GM21528 (cell line): Measurements from ENCODE around the gene MRPS10.
"Not testable (repeated sequence)": the region's sequence is repeated elsewhere in the genome, so short reads cannot be mapped to it uniquely, and the experiment has no call there.

Experiments
- ATAC-seq: cut with Tn5 transposase; IDR thresholded peaks from one replicate; pipeline ENCODE4 v1.9.1; 2021; ENCODE audit warnings: mild to moderate bottlenecking, moderate library complexity; ENCODE audit not compliant: unreplicated experiment, low FRiP score

The MRPS10 gene

DNA sequence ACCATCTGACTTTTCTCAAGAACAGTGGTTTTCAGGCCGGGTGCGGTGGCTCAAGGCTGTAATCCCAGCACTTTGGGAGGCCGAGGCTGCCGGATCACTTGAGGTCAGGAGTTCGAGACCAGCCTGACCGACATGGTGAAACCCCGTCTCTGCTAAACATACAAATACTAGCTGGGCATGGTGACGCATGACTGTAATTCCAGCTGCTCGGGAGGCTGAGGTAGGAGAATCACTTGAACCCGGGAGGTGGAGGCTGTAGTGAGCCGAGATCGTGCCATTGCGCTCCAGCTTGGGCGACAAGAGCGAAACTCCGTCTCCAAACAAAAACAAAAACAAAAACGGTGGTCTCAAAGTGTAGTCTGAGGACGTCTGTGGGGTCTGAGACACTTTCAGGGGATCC is 1.2 kb downstream of the MRPS10 start:
- ATAC-seq = not testable (repeated sequence)

DNA sequence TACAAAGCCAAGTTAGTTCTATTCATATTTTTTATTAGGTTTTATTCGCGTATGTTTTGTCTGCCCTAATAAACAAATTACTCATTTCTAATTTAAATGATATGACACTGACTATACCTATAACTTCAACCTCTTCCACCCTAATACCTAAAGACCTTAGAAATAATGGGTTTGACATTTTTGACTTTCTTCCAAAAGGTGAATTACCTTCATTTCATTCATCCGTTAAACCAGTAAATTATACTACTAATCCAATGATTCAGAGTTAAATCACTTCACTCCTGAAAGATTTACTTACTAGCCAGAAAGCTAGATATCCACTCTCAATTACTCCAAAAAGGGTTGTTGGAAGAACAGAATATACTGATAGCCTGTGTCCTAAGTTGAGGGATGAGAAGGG is 5.2 kb downstream of the MRPS10 start:
- ATAC-seq = no peak

DNA sequence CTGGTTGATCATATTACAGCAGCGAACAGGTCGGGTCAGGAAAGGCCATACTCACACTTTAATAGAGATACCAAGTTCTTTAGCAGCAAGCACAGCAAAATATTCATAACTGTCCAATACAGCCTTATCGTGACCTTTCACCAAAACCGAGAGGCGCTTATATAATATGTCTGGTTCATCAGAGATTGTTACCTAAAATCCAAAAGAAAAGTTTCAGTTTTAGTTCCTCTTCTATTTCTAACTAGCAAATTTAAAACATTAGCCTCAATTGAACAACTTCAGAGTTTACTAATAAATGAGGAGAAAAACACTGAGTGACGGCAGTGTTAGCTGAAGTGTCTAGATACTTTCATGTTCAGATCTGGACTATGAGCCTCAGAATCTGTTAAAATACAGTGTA is 5.9 kb downstream of the MRPS10 start:
- ATAC-seq = no peak

DNA sequence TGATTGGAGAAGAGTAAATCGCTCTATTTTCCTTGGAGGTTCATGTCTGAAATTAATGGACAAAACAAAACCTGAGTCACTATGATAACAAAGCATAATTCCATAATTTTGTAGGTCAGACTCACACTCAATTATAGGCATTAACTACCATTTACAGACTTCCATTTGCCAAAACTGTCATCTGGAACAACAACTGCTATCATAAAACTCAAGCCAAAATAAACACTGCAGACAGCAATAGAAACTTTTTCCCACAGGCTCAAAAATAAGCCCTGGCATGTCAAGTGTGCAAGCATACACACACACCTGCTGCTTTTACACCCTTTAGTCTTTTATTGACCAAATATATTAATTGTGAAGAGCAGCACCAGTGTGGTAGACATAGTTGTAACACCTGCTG is 7.1 kb downstream of the MRPS10 start:
- no peak for ATAC-seq

DNA sequence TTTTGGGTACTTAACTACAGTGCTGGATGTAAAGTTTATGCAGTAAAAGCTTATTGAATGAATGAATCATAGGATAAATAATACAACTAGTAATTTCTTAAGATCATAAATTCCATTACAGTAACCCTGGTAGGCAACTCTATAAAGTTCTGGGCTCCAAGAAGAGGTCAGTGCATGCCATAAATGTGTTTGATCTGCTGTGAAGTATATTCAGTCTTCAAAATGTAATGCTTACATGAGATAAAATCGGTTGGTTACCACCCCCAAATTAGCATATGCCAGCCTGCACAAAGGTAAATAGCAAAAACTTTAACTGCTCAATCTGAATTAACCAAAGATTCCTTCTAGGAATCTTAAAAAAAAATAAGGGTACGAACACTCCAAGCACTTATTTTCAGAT is 10.1 kb downstream of the MRPS10 start:
- ATAC-seq = not testable (repeated sequence)

DNA sequence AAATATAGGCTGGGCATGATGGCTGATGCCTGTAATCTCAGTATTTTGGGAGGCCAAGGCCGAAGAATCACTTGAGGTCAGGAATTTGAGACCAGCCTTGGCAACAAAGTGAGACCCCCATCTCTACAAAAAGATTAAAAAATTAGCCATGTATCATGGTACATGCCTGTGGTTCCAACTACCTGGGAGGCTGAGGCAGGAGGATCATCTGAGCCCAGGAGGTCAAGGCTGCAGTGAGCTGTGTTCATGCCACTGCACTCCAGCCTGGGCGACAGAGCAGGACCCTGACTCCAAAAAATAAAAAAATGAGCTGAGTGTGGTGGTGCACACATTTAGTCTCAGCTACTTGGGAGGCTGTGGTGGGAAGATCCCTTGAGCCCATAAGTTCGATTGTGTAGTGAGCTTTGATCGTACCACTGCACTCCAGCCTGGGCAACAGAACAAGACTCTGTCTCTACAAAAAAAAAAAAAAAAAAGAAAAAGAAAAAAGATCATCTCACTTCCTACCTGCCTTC is 12.8 kb downstream of the MRPS10 start:
- ATAC-seq = no peak

DNA sequence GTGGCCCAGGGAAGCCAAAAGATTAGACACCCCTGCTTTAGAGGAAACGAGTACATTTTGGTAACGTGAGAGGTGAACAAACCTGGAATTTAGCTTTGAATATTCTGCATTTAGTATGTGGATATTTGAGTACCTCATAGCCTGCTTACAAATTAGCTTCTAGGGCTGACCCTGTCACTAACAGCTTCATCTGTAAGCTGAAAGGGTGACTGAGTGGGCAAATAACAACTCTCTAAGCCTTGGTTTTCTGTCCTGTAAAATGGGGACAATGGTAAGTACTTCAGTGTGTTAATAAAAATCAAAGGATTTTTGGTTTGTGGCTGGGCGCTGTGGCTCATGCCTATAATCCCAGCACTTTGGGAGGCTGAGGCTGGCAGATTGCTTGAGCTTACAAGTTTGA is 14.5 kb downstream of the MRPS10 start:
- ATAC-seq = no peak

DNA sequence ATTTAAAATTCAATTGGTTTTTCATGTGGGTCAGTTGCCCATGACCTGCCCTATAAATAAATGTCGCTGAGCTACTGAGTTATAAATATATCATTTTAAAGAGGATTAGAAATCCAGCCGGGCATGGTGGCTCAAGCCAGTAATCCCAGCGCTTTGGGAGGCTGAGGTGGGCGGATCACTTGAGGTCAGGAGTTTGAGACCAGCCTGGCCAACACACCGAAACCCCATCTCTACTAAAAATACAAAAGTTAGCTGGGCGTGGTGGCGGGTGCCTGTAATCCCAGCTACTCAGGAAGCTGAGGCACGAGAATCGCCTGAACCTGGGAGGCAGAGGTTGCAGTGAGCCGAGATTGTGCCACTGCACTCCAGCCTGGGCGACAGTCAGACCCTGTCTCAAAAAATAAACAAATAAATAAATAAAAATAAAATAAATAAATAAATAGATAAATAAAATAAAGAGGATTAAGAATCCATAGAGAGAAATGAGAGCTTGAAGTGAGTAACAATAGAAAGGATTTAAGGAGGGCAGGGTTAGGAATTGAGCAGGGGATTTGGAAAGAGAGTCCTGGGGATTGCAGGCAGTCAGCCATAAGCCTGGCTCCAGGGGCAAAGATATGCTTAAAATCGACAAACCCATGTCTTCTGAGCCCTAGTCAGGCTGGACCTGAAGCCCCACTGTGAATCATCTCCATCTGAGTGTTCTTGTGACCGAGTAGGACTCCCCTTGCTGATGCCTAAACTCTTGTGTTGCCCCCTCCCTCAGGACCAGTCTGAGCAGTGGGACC is 15.3 kb downstream of the MRPS10 start:
- not testable (repeated sequence) for ATAC-seq

DNA sequence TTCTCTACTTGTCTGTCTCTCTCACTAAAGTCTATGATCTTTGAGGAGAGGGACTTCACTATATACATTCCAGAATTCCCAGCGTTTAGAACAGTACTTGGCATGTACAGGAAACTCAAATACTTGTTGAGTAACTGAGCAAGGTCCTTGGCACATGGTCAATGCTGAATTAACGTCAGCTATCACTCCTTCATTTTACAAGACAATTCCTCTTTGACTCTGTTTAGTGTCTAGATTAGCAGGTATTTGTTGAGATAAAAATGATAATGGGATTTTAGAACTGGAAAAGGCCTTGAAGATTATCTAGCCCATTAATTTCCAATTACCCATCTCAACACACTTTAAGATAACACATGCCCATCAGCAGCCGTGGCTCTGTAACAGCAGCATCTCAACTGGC is 16.3 kb downstream of the MRPS10 start:
- ATAC-seq = no peak

DNA sequence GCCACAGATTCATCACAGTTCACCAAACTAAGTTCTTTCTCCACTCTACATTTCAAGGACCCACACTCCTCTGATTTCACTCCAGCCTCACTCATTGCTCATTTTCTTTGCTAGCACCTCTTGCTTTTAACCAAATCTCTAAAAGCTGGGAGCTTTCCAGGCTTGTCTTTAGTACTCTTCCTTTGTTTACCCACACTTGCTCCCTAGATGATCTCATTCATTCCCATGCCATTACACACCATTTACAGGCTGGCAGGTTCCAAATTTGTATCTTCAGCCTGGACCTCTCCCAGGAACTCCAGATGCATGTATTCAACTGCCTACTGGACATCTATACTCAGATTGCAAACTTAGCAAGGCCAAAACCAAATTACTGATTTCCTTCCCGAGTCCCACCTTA is 17.6 kb downstream of the MRPS10 start:
- no peak for ATAC-seq

DNA sequence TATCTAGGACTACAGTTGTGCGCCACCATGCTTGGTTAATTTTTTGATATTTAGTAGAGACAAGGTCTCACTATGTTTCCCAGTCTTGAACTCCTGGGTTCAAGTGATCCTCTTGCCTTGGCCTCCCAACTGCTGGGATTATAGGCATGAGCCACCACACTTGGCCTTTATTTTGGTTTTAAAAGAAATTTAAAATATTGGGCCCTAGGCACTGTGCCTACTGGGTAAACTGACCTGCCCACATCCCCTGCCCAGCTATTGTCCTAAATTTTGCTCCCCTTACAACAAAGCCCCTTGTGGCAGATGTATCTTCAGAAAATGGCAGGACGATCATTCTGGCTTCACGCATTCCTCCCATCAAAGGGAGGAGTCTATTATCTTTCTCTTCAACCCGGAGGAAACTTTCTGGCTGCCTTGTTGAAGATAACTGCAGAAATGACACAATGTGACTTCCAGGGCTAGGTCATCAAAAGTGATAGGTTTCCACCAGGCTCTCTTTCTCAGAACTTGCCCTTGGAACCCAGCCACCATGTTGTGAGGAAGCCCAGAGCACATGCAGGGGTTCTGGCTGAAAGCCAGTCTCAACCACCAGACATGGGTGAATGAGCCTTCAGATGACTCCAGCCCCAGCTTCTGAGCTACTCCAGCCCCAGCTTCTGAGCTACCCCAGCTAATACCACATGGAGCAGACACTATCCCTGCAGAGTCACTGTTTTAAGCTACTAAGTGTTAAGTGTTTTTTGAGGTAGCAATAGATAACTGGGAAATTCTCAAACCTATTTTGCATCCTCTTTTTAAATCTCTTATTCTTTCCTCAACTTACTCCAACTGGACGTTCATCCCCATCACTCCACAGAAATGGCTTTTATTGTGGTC is 18.3 kb downstream of the MRPS10 start:
- ATAC-seq = no peak

DNA sequence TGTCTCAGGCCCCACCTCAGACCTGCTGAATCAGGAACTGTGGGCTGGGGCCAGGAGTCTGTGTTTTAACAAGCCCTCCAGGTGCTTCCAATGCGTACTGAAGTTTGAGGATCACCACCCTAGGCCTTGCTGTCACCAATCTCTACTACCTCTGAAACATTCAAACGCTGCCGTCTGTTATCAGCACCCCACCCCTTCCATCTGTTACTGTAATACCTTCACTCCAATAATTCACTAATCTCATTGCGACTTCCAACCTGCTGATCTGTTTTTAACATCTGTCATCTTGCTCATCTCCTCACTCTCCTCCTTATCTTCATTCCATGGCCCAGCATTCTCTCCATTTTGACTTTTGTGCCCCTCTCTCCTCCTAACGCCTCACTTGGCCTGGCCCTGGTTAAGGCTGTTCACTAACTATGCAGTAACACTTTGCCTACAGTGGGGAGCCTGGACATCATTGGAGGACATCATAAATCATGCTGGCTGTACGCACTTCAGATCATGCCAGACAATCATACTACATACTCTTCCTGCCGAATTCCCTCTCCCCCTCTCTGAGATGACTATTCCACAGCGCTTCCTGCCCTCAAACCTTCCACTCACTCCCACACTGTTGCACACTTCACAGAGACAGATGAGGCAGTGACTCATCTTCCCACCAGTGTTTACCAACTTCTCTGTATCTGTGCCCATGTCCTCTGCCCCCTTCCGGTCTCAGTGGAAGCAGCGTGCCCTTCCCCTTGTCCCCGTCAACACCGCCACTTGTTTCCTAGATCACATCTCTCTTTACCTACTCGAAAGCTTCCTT is 19.9 kb downstream of the MRPS10 start:
- ATAC-seq = no peak

DNA sequence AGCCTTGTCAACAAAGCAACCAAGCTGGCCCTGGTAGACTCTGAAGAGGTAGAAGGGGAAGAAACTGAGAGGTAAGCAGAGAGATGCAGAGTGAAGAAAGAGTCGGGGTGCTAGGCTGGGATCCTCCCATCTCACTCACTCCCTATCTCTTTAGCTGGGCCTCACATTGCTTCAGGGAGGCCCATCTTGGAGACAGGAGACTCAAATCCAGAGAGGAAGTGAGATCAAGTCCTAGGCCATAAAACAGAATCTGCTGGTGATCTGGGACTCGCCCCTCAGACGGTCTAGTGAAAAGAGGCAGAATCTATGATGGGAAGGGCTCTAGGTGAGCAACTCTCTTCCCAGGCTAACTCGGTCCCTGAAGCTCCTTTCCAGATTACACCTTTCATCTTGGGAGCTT is 22.2 kb downstream of the MRPS10 start:
- no peak for ATAC-seq

DNA sequence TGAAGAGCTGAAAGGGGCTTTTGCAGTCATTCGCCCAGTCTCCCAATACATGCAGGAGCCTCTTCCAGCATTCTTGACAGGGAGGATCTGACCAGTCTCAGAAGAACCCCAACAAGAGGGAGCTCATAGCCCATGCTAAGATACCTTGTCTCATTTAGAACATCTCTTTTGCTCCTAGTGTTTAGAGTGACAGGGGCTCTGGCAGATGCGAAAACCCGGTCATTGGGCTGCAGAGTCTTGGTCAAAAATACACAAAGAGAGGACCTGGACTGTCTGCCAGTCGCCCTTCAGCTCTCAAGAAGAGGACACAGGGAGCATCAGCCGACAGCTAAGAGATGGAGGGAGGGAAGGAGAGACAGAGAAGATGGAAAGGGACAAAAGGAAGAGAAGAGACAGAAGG is 23.6 kb downstream of the MRPS10 start:
- ATAC-seq = no peak

DNA sequence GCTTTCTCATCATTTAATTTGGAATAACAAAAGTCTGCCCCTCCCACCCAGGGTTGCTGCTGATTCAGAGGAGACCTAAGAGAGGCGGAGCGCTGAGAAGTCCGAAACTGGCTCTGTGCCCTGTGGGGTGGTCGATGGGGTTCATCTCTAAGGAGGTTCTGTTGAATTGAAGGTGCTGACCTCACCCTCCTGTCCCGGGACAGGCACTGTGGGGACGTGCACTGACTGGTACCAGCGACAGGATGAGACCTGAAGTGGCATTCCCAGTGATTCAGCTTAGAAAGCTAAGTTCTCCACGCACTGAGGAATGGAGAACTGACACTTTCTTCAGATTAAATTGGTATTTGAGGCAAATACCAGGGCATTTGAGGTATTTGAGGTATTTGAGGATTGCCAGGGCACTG is 24.2 kb downstream of the MRPS10 start:
- ATAC-seq = no peak

DNA sequence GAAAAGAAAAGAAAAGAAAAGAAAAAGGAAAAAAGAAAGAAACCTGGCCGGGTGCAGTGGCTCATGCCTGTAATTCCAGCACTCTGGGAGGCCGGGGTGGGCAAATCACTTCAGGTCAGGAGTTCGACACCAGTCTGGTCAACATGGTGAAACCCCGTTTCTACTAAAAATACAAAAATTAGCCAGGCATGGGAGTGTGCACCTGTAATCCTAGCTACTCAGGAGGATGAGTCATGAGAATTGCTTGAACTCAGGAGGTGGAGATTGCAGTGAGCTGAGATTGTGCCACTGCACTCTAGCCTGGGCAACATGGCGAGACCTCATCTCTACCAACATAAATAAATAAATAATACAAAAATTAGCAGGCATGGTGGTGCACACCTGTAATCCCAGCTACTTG is 25.3 kb downstream of the MRPS10 start:
- ATAC-seq = not testable (repeated sequence)

DNA sequence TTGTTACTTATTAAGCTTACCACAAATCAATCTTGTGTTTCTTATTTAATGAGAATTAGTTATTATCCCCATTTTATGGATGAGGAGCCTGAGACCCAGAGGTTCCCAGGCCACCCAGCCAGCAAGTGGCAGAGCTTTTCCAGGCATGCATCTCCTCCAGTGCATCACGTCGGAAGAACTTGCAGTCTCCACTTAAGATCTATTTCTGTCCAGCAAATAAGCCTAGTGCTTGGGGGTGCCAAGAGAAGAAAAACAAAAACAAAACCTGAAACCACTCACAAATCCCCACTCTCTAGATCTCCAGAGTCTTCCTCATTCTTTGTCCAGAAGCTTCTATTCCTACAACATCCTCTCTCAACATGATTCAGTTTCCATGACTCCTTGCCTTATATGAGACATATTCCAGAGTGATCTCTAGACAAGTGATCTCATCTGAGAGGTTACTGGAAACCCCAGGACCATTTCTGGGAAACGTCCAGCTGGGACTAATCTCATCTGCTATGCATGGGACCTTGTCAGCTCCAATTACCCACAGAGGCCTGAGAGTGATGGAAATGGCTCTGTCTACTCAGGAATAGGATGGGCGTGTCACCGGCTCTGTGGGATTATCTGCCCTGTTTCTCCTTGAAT is 27.0 kb downstream of the MRPS10 start:
- no peak for ATAC-seq

DNA sequence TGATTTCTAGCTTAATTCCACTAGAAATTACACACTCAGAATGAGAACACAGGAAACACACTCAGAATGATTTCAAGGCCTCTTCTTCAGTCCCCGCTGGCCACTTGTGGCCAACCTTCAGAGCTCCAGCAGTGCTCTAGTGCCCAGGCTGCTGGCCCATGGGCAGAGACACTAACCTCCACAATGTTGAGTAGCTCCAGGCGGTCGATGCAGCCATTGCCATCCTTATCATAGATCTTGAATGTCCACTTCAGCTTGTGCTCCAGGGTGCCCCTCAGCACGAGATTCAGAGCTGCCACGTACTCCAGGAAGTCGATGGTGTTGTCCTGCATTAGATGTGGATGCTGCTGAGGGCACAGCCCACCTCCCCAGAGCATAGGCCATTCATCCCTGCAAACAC is 29.3 kb downstream of the MRPS10 start:
- no peak for ATAC-seq

DNA sequence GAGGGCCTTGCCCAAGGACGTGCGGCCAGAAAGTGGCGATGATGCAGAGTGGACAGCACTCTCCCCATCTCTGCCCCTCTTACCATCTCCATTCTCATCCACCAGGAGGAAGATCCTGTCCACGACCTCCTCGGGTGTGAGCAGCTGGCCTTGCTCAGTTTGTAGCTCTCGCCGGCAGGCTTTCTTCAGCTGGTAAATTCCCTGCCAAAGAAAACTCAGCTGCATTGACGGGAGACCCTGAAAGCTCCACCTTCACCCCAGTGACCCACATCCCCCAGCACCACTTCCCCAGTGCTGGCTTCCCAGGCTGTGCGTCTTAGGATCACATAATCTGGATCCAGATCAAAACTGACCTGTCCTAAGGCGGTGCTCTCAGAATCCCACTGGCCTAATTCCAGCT is 32.1 kb downstream of the MRPS10 start:
- no peak for ATAC-seq

DNA sequence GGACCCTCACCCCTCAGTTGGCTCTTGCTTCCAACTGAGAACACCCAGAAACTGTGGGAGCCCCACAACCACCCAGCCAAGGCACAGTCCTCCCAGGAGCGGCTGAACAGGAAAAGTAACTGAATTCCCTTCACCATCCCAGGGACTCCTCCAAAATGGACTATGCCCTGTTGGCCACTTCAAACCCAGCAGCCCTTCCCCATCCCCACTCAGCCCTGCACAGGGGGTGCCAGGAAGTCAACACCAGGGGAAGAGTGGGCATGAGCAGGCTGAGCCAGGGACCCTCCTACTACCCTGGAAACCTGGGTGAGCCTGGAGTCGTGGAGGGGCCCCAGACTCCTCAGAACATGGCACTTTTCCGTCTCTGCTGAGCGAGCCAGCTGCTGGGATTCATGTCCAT is 33.2 kb downstream of the MRPS10 start:
- ATAC-seq = no peak
